ENCODE results near the gene ASGR2. TPM values are rescaled to one million over a fixed set of nuclear protein-coding genes. Genes with fewer than 3 reads are reported as not detected.

ASGR2 gene
- total and polyA plus RNA-seq, 2 of the 13 experiments (the other 11 are each of a cell fraction or from before 2014, with no cell fraction given): 320 to 754 TPM

DNA sequence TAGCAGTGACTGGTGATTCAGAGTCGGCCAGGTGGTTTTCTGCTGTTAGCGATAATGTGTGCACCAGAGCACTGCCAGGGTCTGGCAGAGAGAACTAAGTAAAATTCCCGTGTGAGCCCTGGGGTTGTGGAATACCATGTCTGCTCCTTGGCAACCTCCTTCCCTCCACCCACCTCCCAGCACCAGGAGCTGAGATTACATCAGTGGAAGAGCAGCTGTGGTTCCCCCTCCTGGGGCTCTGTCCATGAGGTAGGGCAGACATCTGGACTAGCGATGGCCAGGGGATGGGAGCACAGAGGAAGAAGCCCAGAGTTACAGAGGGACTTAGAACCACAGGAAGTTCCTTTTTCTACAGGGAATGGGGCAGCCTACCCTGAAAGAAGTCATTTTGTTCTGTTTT lies 50.4 kb downstream of the ASGR2 start:
- BruUV-seq (replicated peaks): no TSS peak
- ChIA-PET POLR2A (no interaction called here), CTCF (ENCODE audit: low intra/inter-chr PET ratio, low total read pairs) (no interaction called here)
- TF ChIP-seq ZNF180 (CRISPR knock-in tag; IDR thresholded peaks at IDR 0.05; ENCODE audit: borderline replicate concordance, low read depth): no peak
- TF ChIP-seq NFKBIZ (CRISPR knock-in tag; IDR thresholded peaks at IDR 0.05): no peak
- TF ChIP-seq ZNF652 (CRISPR knock-in tag; IDR thresholded peaks at IDR 0.05; ENCODE audit: borderline replicate concordance, low read depth): no peak
- TF ChIP-seq GFI1 (CRISPR knock-in tag; IDR thresholded peaks at IDR 0.05; ENCODE audit: borderline replicate concordance): no peak
- no peak for TF ChIP-seq PHB2 (IDR thresholded peaks at IDR 0.05; ENCODE audit: partially characterized antibody)
- TF ChIP-seq ZNF20 (CRISPR knock-in tag; IDR thresholded peaks at IDR 0.05): no peak
- TF ChIP-seq PHF20 (CRISPR knock-in tag; IDR thresholded peaks at IDR 0.05): no peak
- no peak for TF ChIP-seq ZNF121 (CRISPR knock-in tag; IDR thresholded peaks at IDR 0.05)
- TF ChIP-seq KAT2B (IDR thresholded peaks at IDR 0.05; ENCODE audit: borderline replicate concordance, low read depth, low read length): no peak
- no peak for TF ChIP-seq SNAPC2 (CRISPR knock-in tag; IDR thresholded peaks at IDR 0.05)
- no peak for TF ChIP-seq ZNF367 (CRISPR knock-in tag; IDR thresholded peaks at IDR 0.05; ENCODE audit: borderline replicate concordance)
- no peak for TF ChIP-seq RAD51 (IDR thresholded peaks at IDR 0.05; ENCODE audit: borderline replicate concordance)
- TF ChIP-seq ATAD3A (CRISPR knock-in tag; IDR thresholded peaks at IDR 0.05): no peak
- no peak for TF ChIP-seq AGO2 (optimal IDR thresholded peaks at IDR 0.05; ENCODE audit: low read depth, low read length)
- no peak for TF ChIP-seq TCF12 (IDR thresholded peaks at IDR 0.05)
- TF ChIP-seq TCF12 (CRISPR knock-in tag; IDR thresholded peaks at IDR 0.05): no peak
- TF ChIP-seq NCOR1 (IDR thresholded peaks at IDR 0.05; ENCODE audit: borderline replicate concordance, low read length): no peak
- no peak for TF ChIP-seq TCF7L2 (IDR thresholded peaks at IDR 0.05; ENCODE audit: low read depth, low read length)
- TF ChIP-seq ZMYM2 (CRISPR knock-in tag; IDR thresholded peaks at IDR 0.05): no peak
- TF ChIP-seq, protein P1, sequence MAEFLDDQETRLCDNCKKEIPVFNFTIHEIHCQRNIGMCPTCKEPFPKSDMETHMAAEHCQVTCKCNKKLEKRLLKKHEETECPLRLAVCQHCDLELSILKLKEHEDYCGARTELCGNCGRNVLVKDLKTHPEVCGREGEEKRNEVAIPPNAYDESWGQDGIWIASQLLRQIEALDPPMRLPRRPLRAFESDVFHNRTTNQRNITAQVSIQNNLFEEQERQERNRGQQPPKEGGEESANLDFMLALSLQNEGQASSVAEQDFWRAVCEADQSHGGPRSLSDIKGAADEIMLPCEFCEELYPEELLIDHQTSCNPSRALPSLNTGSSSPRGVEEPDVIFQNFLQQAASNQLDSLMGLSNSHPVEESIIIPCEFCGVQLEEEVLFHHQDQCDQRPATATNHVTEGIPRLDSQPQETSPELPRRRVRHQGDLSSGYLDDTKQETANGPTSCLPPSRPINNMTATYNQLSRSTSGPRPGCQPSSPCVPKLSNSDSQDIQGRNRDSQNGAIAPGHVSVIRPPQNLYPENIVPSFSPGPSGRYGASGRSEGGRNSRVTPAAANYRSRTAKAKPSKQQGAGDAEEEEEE (CRISPR knock-in tag; IDR thresholded peaks at IDR 0.05; ENCODE audit: borderline replicate concordance): no peak
- TF ChIP-seq MAFF (IDR thresholded peaks at IDR 0.05; ENCODE audit: low read depth, low read length): no peak
- H3K79me2 ChIP-seq (ENCODE audit: insufficient read depth, low read length): no peaks in the 10 kb centered on the region
- DNase-seq (ENCODE audit: low spot score): no peak
- ATAC-seq: no peak; the same call in 2 of the 3 replicates
- H3K27ac ChIP-seq (ENCODE audit: extremely low read length, insufficient read depth, low read length): no peak overlapping the region
- H4K20me1 ChIP-seq (ENCODE audit: insufficient read depth, low read length): no peaks in the 10 kb centered on the region
- H3K36me3 ChIP-seq (replicated peaks in 1 of 2; ENCODE audit: control insufficient read depth in 1 of 2, insufficient read depth in 2 of 2, low read length in 2 of 2): no peaks in the 10 kb centered on the region
- no peak for FAIRE-seq
- 0 out of 5 replicates have a peak, but pooled peaks cover 0 to 9% of the 10 kb centered on the region in 2 experiments for H3K27me3 ChIP-seq (ENCODE audit: control insufficient read depth in 1 of 2, insufficient read depth in 2 of 2, low read length in 2 of 2)
- no peak overlapping the region for H3K9ac ChIP-seq (ENCODE audit: insufficient read depth, low read depth, low read length)
- peaks cover 11% of the 10 kb centered on the region for H3K9me3 ChIP-seq (ENCODE audit: low read length)
- 54% methylated on average over 4 of the region's 4 CpGs for WGBS (ENCODE audit: low lambda C conversion rate)
- no peak overlapping the region for H3K4me2 ChIP-seq (ENCODE audit: low read depth, low read length)
- intact Hi-C loops (cut with micrococcal nuclease; ENCODE audit: unreplicated experiment): no loop called here
- H3K4me3 ChIP-seq (replicated peaks in 1 of 3; ENCODE audit: insufficient read depth in 1 of 3, low read depth in 2 of 3, low read length in 3 of 3): no peak overlapping the region
- in situ Hi-C loops (cut with HindIII; ENCODE audit: extremely low pct_ligation_motif_present, low pct_unique_long_range_greater_than_20kb): no loop called here
- no peak overlapping the region for H2AFZ ChIP-seq (ENCODE audit: low read length)
- H3K4me1 ChIP-seq (ENCODE audit: insufficient read depth, low read length): peaks cover 1% of the 10 kb centered on the region
